ENCODE measurements around the gene MARK1. TPM values are rescaled to one million over a fixed set of nuclear protein-coding genes. Genes with fewer than 3 reads are reported as not detected.

Gene MARK1
- total RNA-seq, 2 experiments from 2014 or later, result not detected

DNA sequence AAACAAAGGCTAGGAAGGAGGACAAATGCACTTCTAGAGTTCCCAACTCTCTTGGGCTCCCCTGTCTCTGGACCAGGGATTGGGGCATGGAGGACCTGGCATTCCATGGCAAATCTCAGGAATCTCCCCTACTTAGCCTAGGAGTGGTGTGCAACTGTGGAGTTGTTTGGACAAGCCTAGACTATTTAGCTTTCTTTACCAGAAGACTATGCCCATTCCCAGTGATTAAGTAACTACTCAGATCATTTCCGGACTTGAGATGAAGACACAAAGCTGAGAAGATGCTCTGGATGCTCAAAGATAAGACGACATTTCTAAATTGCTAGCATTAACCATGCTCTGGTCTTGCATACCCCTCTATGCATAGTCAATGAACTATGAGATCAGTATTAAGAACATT is 13.7 kb upstream of the MARK1 start:
- no peaks in the 10 kb centered on the region for H3K79me2 ChIP-seq (ENCODE audit: insufficient read depth, low read depth, low read length)
- no peaks in the 10 kb centered on the region for H3K4me1 ChIP-seq (ENCODE audit: insufficient read depth, low read length, poor library complexity, severe bottlenecking)

DNA sequence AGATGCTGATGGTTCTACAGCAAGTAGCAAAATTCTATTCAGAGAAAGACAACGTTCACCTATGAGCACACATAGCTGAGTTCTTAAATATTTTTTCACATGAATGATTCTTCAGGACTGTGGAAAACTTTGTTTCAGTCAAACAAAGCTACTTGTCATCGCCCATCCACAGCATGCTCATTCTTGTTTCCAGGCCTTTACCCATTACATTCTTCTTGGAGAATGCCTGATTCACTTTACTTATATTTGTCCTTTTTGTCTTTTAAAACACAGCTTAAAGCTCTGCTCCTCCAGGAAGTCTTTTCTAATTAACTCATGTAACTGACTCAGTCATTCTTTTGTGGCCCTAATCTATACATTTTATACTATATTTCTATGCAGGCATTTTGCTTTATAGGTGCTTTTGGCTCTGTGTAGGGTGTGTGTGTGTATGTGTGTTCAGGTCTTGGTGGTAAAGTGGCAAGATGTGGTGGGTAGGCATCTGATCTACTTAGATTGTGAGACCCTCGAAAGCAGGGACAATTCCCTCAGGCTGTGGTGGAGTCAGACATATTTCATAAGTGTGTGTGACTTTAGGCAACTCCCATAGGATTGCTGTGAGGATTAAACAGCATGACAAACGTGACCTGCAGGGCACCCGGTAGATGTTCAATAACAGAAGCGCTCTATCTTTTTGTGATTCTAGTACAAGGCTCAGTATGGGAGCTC is 11.8 kb upstream of the MARK1 start:
- no peaks in the 10 kb centered on the region for H3K9me2 ChIP-seq (ENCODE audit: insufficient read depth, low read length)
- no peak overlapping the region for H3K4me3 ChIP-seq (ENCODE audit: low read depth, low read length, poor library complexity, severe bottlenecking)
- H3K36me3 ChIP-seq (ENCODE audit: insufficient read depth, low read length), result no peaks in the 10 kb centered on the region
- no peak overlapping the region for H3K4me2 ChIP-seq (ENCODE audit: low read length)
- BruUV-seq (replicated peaks), result no TSS peak
- TF ChIP-seq EZH2phosphoT487 (IDR thresholded peaks at IDR 0.05; ENCODE audit: borderline replicate concordance, low read depth, low read length), result no peak
- no peaks in the 10 kb centered on the region for H3K9me3 ChIP-seq (ENCODE audit: low read length)
- H3K79me2 ChIP-seq (ENCODE audit: insufficient read depth, low read depth, low read length), result no peaks in the 10 kb centered on the region
- H3K27ac ChIP-seq (ENCODE audit: low read depth, low read length, poor library complexity, severe bottlenecking), result no peak overlapping the region
- intact Hi-C loops (cut with micrococcal nuclease; ENCODE audit: unreplicated experiment), result no loop called here
- ChIA-PET CTCF (ENCODE audit: unreplicated experiment) (no interaction called here), POLR2A (interaction anchor here (0.6 to 1.8 kb wide), 2 partner anchors 9 to 23 kb away, joined by 3 to 5 read pairs; no protein-coding TSS in a partner anchor)
- no peak overlapping the region for H2AFZ ChIP-seq (ENCODE audit: low read length)
- DNase-seq (ENCODE audit: low spot score), result no peak
- H3K4me1 ChIP-seq (ENCODE audit: insufficient read depth, low read length, poor library complexity, severe bottlenecking), result no peaks in the 10 kb centered on the region
- H4K20me1 ChIP-seq (ENCODE audit: insufficient read depth, low read length), result no peaks in the 10 kb centered on the region

More for the DNA sequence above, 13.7 kb upstream of the MARK1 start:
- Histone ChIP-seq H3K36me3 (ENCODE audit: insufficient read depth, low read length) (no peaks in the 10 kb centered on the region), H3K4me3 (ENCODE audit: low read depth, low read length, poor library complexity, severe bottlenecking) (no peak overlapping the region), H4K20me1 (ENCODE audit: insufficient read depth, low read length) (no peaks in the 10 kb centered on the region), H2AFZ (ENCODE audit: low read length) (no peak overlapping the region), H3K4me2 (ENCODE audit: low read length) (no peak overlapping the region), H3K27ac (ENCODE audit: low read depth, low read length, poor library complexity, severe bottlenecking) (no peak overlapping the region), H3K9me2 (ENCODE audit: insufficient read depth, low read length) (no peaks in the 10 kb centered on the region), H3K9me3 (ENCODE audit: low read length) (no peaks in the 10 kb centered on the region)
- POLR2A ChIA-PET, result no interaction called here
- intact Hi-C loops (cut with micrococcal nuclease; ENCODE audit: unreplicated experiment), result no loop called here
- no peak for DNase-seq (ENCODE audit: low spot score)
- no TSS peak for BruUV-seq (replicated peaks)
- TF ChIP-seq, protein P1, sequence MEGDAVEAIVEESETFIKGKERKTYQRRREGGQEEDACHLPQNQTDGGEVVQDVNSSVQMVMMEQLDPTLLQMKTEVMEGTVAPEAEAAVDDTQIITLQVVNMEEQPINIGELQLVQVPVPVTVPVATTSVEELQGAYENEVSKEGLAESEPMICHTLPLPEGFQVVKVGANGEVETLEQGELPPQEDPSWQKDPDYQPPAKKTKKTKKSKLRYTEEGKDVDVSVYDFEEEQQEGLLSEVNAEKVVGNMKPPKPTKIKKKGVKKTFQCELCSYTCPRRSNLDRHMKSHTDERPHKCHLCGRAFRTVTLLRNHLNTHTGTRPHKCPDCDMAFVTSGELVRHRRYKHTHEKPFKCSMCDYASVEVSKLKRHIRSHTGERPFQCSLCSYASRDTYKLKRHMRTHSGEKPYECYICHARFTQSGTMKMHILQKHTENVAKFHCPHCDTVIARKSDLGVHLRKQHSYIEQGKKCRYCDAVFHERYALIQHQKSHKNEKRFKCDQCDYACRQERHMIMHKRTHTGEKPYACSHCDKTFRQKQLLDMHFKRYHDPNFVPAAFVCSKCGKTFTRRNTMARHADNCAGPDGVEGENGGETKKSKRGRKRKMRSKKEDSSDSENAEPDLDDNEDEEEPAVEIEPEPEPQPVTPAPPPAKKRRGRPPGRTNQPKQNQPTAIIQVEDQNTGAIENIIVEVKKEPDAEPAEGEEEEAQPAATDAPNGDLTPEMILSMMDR (conservative IDR thresholded peaks at IDR 0.05; ENCODE audit: low read length), result no peak
- TF ChIP-seq EZH2phosphoT487 (IDR thresholded peaks at IDR 0.05; ENCODE audit: borderline replicate concordance, low read depth, low read length), result no peak
- CTCF ChIA-PET (ENCODE audit: unreplicated experiment), result no interaction called here

DNA sequence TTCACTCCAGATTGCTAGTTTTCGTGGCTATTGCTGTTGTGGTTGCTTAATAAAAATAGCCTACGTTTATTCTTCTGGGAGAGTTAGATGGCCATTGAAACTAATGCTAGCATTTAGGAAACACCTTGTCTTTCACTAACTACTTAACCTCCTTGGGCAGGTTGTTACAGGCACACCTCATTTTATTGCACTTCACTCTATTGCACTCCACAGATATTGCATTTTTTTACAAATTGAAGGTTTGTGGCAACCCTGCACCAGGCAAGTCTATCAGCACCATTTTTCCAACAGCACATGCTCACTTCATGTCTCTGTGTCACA is 11.3 kb upstream of the MARK1 start:
- Histone ChIP-seq H3K36me3 (ENCODE audit: insufficient read depth, low read length) (no peaks in the 10 kb centered on the region), H4K20me1 (ENCODE audit: insufficient read depth, low read length) (no peaks in the 10 kb centered on the region), H3K27ac (ENCODE audit: low read depth, low read length, poor library complexity, severe bottlenecking) (no peak overlapping the region), H3K79me2 (ENCODE audit: insufficient read depth, low read depth, low read length) (no peaks in the 10 kb centered on the region), H3K9me3 (ENCODE audit: low read length) (no peaks in the 10 kb centered on the region), H3K4me2 (ENCODE audit: low read length) (no peak overlapping the region), H3K4me3 (ENCODE audit: low read depth, low read length, poor library complexity, severe bottlenecking) (no peak overlapping the region), H3K4me1 (ENCODE audit: insufficient read depth, low read length, poor library complexity, severe bottlenecking) (no peaks in the 10 kb centered on the region), H2AFZ (ENCODE audit: low read length) (no peak overlapping the region), H3K9me2 (ENCODE audit: insufficient read depth, low read length) (no peaks in the 10 kb centered on the region)
- POLR2A ChIA-PET, result interaction anchor here (1.1 kb wide), 1 partner anchor 9 kb away, joined by 5 read pairs; no protein-coding TSS in a partner anchor
- no peak for TF ChIP-seq EZH2phosphoT487 (IDR thresholded peaks at IDR 0.05; ENCODE audit: borderline replicate concordance, low read depth, low read length)
- TF ChIP-seq, protein P1 (conservative IDR thresholded peaks at IDR 0.05; ENCODE audit: low read length), result no peak
- no TSS peak for BruUV-seq (replicated peaks)
- CTCF ChIA-PET (ENCODE audit: unreplicated experiment), result no interaction called here
- DNase-seq (ENCODE audit: low spot score), result no peak
- intact Hi-C loops (cut with micrococcal nuclease; ENCODE audit: unreplicated experiment), result no loop called here
